Left forelimb (tissue), 1 donor: ENCODE results near the gene SLC2A13.
"Not testable (repeated sequence)": the region's sequence is repeated elsewhere in the genome, so short reads cannot be mapped to it uniquely, and the experiment has no call there.

ENCODE experiments used
- DNase-seq: peaks from one replicate; pipeline ENCODE4 v3.0.0-alpha.2; 2018; ENCODE audit warnings: low spot score

SLC2A13 gene

GRCh38 chr12:39804898-39805297, 301.0 kb downstream of the SLC2A13 start:
- DNase-seq: no peak

GRCh38 chr12:39804479-39804878, 301.4 kb downstream of the SLC2A13 start:
- no peak for DNase-seq

DNA sequence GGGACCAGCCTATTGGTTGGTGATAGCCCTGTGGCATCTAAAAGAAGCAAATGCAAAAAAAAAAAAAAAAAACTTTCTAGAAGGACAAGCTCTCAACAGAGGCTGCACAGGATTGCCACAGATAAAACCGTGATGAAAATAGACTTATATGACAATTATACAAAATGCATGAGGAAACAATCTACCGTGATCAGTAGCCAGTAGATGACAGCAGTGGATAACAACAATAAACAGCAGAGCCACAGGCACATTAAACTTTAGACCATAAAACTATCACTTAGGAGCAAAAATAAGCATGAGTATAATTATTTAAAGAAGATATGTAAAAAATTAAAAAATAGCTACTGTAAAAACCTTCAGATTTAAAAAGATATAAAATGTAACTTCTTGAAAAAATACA, 302.7 kb downstream of the SLC2A13 start:
- no peak for DNase-seq

GRCh38 chr12:39798977-39799376, 306.9 kb downstream of the SLC2A13 start:
- no peak for DNase-seq

DNA sequence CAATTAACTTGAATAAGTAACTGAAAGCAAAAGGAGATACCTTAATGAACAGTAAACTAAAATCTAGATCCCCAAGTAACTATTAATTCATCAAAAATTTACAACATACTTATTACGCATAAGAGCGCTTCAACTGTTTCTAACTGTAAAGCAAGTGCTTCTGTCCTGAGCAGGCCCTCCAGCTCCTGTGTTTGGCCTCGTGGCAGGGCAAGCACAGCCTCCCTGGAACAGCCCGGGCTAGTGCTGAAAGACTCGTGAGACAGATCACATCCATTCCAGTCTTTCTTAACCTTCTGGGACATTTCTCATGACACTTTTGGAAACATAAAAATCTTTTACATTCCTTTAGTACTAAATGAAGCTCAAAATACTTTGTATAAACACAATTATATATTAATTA, 307.5 kb downstream of the SLC2A13 start:
- DNase-seq: no peak

DNA sequence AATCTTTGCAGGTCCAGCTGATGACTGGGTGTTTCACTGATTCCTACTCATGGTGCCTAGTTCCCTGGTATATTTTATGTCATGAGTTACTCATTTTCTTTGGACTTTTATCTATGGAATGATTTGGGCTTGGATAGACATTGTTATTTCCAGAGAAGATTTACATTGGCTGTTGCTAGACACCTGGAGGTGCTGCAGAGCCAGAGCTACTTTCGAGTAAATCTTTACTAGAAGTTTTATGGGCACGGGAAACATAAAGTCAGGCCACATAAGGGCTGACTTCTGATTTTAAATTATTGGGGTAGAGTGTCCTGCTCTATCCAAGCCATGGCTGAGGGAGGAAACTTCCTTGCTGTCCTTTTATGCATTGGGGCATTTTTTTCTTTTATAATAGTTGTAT, 310.4 kb downstream of the SLC2A13 start:
- DNase-seq: no peak

DNA sequence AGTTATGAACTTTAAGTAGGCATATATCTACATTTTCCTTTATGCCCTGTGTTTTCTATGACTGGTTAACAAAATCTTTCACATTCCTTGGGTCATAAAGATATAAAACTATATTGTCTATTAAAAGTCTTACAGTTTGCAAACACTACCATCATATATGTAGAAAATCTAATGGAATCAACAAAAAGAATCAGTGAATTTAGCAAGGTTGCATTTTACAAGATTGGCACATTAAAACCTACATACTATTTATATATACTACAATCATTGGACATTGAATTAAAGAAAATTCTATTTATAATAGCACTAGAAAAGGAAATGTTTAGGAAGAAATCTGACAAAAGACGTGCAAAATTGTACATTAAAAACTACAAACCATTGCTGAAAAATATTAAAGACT, 312.9 kb downstream of the SLC2A13 start:
- DNase-seq: no peak

DNA sequence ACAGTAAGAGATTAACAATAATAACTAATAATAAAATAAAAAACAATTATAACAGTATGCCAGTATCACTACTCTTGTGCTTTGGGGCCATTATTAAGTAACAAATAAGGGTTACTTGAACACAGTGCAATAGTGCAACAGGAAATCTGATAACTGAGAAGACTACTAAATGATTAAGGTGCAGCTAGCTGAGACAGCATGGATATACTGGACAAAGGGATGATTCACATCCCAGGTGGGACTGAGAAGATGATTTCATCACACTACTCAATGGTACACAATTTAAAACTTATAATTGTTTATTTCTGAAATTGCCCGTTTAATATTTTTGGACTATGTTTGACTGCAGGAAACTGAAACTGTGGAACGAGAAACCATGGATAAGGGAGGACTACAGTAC, 317.6 kb downstream of the SLC2A13 start:
- no peak for DNase-seq

DNA sequence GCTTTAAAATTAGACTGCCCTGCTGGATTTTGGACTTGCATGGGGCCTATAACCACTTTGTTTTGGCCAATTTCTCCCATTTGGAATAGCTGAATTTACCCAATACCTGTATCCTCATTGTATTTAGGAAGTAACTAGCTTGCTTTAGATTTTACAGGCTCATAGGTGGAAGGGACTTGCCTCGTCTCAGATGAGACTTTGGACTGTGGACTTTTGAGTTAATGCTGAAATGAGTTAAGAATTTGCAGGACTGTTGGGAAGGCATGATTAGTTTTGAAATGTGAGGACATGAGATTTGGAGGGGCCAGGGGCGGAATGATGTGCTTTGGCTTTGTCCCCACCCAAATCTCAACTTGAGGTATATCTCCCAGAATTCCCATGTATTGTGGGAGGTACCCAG, 320.1 kb downstream of the SLC2A13 start:
- not testable (repeated sequence) for DNase-seq

- no peak for DNase-seq
These were observed 323.8 kb downstream of the SLC2A13 start for GRCh38 chr12:39782026-39782545.

DNA sequence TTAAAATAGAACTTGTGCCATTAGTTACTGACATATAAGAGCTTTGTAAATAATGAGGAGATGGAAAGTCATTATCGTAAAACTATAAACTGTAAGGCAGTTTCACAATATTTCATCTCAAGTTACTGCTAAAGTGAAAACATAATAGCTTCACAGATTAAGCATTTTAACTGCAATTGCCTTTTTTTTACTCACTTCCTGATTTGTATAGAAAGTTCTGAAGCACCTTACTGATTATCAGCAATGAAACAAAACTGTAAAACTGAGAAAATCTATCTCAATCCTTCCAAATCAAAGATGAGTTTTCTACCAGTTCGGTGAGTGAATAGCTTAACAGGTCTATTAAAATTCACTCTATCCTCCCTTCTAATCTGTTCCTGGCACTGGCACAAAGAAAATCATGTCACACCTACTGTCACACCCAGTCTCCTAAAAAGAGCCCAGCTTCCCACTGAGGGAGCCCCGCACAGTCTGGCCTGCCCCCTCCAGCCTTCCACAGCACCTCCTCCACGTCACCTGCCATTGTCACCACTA, 324.9 kb downstream of the SLC2A13 start:
- DNase-seq: no peak

- no peak for DNase-seq
These were observed 325.4 kb downstream of the SLC2A13 start for GRCh38 chr12:39780411-39780912.

DNA sequence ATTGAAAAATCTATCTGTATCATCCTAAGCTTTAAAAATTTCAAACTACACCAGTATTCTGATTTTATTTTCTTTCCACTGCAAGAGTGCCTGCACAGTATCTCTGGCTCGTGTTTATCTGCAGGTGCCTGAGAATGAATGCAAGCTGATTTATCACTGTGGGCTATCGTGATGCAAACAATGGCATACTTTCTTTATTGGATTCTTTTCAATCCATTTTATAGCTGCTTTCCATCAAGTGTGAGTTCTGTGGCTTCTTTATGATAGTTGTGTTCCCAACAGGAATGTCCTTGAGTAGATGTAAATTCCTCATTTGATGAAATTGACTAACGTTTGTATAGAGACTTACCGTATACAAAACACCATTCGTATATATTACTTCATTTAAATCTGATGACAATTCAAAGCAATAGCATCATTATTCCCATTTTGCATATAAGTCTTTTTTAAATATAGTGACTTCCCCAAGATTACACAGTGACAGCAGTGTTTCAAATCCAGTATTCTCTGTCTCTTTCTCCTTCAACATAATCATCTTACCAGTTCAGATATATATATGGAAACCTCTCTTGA, 326.0 kb downstream of the SLC2A13 start:
- DNase-seq: no peak

- no peak for DNase-seq
These were observed 328.4 kb downstream of the SLC2A13 start for GRCh38 chr12:39777465-39777864.

DNA sequence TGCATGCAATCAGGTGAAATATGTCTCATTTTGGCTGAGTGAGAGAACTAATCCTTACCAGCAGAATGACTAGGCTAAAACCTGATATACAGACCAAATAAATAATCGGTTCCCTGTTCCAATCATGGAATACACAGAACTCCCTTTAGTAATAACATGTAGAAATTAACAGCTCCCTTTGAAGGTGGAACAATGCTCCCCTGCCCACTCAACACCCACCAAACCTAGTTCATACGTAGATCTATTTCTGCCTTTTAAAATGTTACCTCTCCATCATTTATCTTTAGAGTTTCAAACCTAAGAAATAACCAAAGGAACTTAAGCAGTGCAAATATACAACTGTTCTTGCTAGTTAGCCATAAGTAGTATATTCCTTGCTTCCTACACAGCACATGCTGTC, 332.6 kb downstream of the SLC2A13 start:
- DNase-seq: no peak

- no peak for DNase-seq
These were observed 333.0 kb downstream of the SLC2A13 start for GRCh38 chr12:39772821-39773259.

GRCh38 chr12:39771456-39771855, 334.4 kb downstream of the SLC2A13 start:
- no peak for DNase-seq

DNA sequence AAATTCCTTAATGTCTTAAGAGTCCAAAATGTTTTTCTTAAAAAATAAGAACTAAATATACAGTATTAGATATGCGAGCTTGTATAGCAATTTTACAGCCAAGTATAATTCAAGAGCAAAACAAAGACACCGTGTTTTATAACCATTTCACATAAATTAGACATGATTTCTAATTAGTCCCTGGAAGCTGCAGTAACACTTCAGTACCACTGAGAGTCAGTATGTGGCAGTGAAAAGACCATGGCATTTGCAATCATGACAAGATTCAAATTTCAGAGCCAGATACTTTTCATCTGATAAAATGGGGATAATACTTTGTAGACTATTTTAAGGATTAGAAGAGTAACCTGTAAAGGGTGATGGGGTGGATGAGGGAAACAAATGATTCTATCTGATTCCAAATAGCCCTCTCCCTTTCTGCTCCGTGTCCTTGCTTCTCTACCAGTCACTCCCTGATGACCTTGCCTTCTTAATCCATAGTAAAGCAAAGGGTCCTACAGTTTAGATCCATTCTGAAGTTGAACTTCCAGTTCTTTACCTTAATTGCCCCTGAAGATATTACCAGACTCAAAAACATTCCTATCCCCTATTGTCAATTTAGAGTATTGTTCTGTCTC, 340.8 kb downstream of the SLC2A13 start:
- DNase-seq: no peak

DNA sequence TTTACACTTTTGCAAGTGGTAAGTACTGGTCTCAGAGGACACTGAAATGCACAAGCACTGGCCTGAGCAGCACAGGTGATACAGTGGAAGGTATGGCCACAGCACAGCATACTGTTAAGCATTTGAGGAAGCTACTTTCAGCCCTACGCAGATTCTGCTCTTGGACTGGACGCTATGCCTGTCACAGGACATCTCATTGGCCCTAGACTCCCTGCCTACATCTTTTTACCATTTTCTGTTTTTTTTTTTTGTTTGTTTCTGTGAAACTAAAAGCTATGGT, 342.1 kb downstream of the SLC2A13 start:
- no peak for DNase-seq

DNA sequence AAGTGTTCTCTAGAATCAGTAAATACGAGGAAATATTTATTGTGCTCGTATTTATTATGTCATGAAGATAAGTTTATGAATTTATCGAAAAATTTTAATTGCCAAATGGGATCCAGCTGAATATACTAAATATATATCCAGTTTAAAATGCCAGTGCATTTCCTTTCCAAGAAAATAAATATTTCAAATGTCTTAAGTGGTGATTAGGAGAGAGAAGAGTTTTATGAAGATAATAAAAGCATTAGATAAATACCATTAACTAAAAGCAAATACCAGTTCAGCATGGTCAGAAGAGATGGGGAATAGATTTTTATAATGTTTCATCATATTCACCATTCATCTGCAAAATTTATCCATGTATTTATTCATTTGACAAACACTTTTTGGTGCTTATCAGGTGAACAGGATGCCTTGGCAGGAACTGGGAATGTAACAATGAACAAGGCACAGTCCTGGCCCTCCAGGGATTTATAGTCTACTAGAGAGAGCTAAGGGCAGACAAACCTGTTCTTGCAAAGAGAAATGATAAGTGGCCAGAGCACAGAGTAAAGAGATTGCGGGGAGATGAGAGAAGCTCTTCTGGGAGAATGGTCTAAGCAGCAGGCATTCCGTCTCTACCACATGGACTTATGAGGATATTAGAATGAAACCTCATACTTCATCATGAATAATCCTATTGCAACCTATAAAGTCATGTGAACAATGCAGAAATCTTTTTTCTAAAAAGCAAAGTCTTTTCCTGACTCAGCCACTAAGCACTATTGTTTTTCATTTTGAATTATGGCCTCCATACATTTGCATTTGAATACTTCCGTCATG, 342.6 kb downstream of the SLC2A13 start:
- DNase-seq: no peak

DNA sequence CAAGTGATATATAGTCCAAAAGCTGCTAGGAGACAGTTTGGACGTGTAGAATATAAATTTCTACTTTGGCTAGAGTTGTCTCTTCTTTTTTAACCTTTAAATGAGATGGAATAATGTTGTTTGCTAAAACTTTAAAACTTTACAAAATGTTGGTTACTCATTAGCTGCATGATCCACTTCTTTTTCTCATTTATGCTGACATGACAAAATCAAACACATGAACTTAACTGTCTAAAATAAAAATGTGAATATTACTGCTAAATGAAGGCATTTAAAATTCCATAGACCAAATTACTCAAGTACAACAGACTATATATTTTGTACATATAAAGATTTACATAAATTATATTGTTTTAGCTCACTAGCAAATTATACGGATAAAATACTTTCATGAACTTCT, 350.4 kb downstream of the SLC2A13 start:
- DNase-seq: no peak

DNA sequence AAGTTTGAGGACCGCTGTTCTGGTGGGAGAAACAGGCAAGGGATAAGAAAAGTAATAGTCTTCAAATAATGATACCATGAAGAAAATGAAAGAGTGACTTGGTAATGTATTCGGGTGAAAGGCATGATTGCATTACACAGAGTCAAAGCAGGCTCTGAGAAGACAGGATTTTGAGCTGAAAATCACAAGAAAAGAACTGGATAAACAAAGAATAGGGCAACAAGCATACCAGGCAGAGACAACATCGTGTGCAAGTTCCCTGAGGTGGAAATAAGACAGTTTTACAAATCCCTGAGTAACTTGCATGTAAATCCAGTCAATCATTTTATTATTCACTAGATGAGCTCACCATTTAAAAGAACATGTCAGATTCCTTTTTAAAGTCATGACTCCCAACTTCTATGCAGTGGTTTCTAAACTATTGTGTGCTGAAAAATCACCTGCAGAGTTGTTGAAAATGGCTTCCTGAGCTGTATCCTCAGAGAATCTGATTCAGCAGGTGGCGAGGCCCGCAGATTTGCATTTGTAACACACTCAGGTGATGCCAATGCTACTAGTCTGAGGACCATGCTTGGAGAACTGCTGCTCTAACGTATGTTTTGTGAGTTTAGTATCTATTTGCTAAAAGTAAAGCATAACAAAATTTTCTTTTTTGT, 353.3 kb downstream of the SLC2A13 start:
- no peak for DNase-seq
